AG09319 (cell line): ENCODE measurements around the gene ABCC10.

Experiments
- DNase-seq: peaks from one replicate; pipeline ENCODE4 v3.0.0-alpha.2; 2010; ENCODE audit warnings: low read depth; ENCODE audit errors: extremely low read depth
- TF ChIP-seq, protein P1 (sequence below): IDR thresholded peaks from 2 replicates; pipeline ENCODE4 v1.5.1; 2011; ENCODE audit warnings: low read depth, mild to moderate bottlenecking, inconsistent platforms, low read length, moderate library complexity

ABCC10 gene

DNA sequence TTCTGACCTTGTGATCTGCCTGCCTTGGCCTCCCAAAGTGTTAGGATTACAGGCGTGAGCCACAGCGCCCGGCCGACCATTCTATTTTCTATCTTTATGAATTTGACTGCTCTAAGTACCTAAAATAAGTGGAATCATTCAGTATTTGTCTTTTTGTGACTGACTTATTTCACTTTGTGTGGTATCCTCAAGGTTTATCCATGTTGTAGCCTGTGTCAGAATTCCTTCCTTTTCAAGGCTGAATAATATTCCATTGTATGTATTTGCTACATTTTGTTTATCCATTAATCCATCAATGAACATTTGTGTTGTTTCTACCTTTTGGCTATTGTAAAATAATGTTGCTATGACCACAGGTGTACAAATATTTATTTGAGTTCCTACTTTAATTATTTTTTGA lies 45.2 kb downstream of the ABCC10 start:
- TF ChIP-seq, protein P1, sequence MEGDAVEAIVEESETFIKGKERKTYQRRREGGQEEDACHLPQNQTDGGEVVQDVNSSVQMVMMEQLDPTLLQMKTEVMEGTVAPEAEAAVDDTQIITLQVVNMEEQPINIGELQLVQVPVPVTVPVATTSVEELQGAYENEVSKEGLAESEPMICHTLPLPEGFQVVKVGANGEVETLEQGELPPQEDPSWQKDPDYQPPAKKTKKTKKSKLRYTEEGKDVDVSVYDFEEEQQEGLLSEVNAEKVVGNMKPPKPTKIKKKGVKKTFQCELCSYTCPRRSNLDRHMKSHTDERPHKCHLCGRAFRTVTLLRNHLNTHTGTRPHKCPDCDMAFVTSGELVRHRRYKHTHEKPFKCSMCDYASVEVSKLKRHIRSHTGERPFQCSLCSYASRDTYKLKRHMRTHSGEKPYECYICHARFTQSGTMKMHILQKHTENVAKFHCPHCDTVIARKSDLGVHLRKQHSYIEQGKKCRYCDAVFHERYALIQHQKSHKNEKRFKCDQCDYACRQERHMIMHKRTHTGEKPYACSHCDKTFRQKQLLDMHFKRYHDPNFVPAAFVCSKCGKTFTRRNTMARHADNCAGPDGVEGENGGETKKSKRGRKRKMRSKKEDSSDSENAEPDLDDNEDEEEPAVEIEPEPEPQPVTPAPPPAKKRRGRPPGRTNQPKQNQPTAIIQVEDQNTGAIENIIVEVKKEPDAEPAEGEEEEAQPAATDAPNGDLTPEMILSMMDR = no peak
- no peak for DNase-seq

DNA sequence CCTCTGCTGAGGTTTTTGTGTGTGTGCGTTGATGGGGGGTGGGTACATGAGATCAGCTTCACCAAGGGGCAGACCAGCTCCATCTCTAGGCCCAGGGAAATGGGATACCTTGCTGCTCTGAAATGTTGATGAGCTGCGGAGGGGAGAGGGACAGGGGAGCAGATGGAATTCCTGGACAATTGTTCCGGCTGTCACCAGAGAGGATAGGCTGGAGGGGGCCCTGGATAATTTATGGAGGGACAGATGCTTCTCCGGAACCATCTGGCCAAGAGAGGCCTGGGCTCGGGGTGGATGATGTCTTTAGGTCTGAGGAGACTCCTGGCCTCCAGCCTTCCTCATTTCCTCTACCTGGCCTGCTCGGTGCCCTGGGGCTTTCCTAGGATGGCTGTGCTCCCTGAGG lies 48.2 kb downstream of the ABCC10 start:
- TF ChIP-seq, protein P1 = no peak
- no peak for DNase-seq

DNA sequence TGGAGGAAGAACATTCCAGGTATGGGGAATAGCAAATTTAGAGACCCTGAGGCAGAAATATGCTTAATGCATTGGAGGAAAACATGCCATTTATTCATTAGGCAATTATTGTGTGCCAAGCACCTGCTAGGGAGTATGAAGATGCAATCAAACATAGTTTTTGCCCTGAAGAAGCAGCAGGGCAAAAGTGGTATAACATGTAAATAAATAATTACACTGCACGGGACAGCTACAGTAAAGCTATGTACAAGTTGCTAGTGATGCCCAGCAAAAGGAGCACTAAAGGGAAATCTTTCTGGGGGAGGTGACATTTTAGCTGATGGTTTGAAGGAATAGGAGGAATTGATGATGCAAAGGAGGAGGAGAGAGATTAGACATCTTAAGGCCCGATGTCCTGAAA lies 49.4 kb downstream of the ABCC10 start:
- TF ChIP-seq, protein P1 = no peak
- no peak for DNase-seq

DNA sequence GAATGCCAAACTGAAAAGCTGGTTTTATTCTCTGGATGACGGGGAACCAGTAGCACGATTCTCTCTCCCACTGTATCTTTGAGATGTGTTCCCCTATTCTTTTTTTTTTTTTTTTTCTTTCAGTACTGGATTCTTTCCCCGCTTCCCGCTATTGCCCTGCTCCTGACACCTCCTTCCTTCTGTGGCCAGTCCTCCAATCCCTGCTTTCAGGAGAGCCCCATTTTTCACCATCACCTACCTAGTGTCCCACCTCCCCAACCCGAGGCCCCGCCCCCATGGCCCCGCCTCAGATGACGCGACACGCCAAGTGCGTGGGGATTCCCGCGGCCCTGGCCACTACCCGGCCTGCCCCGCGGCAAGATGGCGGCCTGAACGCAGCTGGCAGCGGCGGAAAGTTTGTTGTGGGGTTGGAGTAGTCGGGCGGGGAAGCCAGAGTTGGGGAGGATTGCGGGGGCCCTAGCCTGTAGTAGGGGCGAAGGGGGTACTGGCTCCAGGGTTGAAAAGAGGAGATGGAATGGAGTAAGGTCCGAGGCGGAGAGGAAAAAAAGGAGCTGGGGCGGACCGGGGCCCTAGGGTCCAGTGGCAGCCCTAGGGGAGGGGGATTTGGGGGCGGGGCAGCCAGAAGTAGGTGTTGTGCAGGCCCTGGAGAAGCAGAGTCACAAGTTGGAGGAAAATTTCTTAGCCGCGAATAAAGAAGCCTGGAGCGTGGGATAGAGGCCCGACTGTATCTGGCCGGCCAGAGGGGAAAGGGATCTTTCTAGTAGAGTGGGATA lies 50.1 kb downstream of the ABCC10 start, which contains the start of gene TJAP1:
TJAP1 (plus strand) TSS at position 336 of the 773 bp plus-strand sequence. CDS start 21,432 bp downstream, outside the sequence.
- TF ChIP-seq, protein P1 = no peak
- DNase-seq = no peak

DNA sequence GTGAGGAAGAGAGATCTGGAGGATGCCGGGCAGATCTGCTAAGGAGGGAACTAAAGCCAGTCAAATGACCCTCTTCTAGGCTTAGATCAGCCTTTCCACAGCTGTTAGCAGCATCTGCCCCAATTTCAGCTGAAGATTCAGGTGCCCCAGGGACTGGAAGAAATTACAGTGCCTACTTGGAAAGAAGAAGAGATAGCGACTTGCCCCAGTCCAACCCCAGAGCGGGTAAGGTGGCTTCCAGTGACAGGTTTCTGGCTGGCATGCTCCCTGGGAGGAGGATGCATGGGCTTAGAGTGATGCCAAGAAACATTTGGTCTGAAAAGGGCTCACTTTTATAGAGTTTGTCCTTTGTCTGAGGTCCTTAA lies 50.6 kb downstream of the ABCC10 start:
- no peak for DNase-seq
- TF ChIP-seq, protein P1 = no peak

DNA sequence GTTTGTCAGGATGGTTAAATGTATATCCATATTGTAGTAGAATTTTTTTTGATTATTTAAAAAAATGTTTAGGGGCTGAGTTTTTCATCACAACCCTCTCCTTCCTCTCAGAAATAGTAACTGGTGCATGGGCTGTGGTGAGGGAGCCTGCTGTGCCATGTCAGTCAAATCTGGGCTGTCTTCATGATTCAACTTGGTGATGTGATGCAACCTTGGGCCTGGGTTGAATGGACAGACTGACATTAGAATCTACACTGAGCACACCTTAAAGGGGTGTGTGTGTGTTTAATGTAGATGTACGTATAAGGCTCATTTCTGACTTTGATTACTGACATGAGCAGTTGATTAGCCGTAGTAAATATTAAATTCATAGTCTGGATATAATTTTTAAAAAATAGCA lies 53.7 kb downstream of the ABCC10 start:
- DNase-seq = no peak
- TF ChIP-seq, protein P1 = no peak

DNA sequence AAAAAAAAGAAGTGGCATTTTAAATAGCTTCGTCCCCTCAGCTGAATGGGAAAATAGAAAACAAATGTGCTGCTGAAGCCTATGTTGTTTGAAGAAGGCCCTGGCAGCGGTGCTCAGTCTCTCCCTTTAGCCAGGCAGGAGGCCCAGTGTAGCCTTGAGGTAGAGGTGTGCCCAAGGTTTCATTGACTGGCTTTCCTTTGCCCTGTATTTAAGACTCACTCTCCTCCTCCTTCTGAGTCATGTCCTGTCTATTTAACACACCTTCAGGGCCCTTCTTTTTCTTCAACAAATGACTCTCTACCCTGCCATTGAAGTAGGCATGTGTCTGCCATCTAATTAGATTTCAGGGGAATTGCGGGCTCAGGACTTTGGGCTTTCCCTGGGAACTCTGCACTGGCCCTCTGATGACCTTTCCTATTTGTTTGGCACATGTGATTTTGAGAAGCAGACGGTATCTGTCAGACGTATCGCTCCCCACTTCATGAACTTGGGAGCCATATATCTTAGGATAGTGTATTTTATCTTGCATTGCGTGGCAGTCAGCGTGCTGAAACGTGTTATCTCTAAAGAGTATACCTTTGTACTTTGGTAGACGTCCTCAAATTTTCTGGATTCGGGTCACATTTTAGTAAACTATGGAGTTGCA lies 54.4 kb downstream of the ABCC10 start:
- DNase-seq = no peak

More for the DNA sequence above, 54.4 kb downstream of the ABCC10 start:
- TF ChIP-seq, protein P1 = no peak
